HL-60 (cell line): ENCODE measurements around the gene RNF223.

ENCODE experiments used
- GABPA ChIP-seq: IDR thresholded peaks from 2 replicates; pipeline ENCODE4 v1.6.1; 2012; ENCODE audit warnings: low read depth
- POLR2AphosphoS5 ChIP-seq: IDR thresholded peaks from 2 replicates; pipeline ENCODE4 v1.6.1; 2012; ENCODE audit warnings: low read depth
- REST ChIP-seq: IDR thresholded peaks from 2 replicates; pipeline ENCODE4 v1.6.1; 2012; ENCODE audit warnings: low read depth; ENCODE audit not compliant: insufficient replicate concordance
- SPI1 ChIP-seq: IDR thresholded peaks from 2 replicates; pipeline ENCODE4 v1.6.1; 2012; ENCODE audit warnings: low read depth, mild to moderate bottlenecking, borderline replicate concordance
- TF ChIP-seq, protein P1 (sequence below): IDR thresholded peaks from one replicate; pipeline ENCODE4 v1.5.1; 2011; ENCODE audit warnings: low read length, control low read depth, inconsistent platforms; ENCODE audit not compliant: insufficient read depth

DNA sequence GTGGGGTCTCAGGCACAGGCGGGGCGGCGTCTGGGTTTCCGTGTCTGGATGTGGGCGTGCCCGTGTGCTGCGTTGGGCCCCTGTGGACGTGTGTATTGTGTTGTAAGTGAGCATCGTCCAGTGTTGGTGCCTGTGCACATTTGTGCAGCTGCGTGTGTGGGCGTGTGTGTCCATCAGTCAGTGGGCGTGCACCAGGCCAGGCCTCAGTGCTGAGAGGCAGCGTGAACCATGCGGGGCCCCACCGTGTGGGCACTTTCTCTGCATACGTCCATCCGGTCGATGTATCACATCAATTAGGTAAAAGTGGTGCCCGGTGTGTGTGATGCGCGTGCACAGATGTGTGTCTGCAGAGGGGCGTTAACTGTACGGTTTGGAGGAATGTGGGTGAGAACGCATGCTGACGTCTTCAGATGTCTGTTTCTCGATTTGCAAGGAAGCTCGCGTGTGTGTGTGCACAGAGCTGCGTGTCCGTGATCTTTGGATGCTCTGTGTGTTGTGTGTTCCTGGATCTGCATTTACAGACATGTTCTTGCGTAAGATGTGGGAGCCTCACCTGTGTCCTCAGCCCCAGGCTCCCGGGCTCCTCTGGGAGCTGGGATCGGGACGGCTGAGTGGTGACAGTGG is 29.5 kb downstream of the RNF223 start:
- TF ChIP-seq, protein P1, sequence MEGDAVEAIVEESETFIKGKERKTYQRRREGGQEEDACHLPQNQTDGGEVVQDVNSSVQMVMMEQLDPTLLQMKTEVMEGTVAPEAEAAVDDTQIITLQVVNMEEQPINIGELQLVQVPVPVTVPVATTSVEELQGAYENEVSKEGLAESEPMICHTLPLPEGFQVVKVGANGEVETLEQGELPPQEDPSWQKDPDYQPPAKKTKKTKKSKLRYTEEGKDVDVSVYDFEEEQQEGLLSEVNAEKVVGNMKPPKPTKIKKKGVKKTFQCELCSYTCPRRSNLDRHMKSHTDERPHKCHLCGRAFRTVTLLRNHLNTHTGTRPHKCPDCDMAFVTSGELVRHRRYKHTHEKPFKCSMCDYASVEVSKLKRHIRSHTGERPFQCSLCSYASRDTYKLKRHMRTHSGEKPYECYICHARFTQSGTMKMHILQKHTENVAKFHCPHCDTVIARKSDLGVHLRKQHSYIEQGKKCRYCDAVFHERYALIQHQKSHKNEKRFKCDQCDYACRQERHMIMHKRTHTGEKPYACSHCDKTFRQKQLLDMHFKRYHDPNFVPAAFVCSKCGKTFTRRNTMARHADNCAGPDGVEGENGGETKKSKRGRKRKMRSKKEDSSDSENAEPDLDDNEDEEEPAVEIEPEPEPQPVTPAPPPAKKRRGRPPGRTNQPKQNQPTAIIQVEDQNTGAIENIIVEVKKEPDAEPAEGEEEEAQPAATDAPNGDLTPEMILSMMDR: no peak
- no peak for TF ChIP-seq GABPA
- TF ChIP-seq SPI1: no peak
- TF ChIP-seq POLR2AphosphoS5: no peak
- no peak for TF ChIP-seq REST
